AG10803 (cell line): ENCODE data around the gene ZNF438.
"Not testable (repeated sequence)": the region's sequence is repeated elsewhere in the genome, so short reads cannot be mapped to it uniquely, and the experiment has no call there.

Source experiments
- DNase-seq: peaks from one replicate; pipeline ENCODE4 v3.0.0; 2010; ENCODE audit warnings: low read depth
- H3K4me3 ChIP-seq: 2 replicates; pipeline ENCODE4 v1.5.1; 2011; ENCODE audit warnings: mild to moderate bottlenecking, low read length, control low read depth
- TF ChIP-seq, protein P1 (sequence below): conservative IDR thresholded peaks from 2 replicates; pipeline ENCODE4 v1.5.1; 2011; ENCODE audit warnings: mild to moderate bottlenecking, low read length, control low read depth, inconsistent platforms

Gene ZNF438

DNA sequence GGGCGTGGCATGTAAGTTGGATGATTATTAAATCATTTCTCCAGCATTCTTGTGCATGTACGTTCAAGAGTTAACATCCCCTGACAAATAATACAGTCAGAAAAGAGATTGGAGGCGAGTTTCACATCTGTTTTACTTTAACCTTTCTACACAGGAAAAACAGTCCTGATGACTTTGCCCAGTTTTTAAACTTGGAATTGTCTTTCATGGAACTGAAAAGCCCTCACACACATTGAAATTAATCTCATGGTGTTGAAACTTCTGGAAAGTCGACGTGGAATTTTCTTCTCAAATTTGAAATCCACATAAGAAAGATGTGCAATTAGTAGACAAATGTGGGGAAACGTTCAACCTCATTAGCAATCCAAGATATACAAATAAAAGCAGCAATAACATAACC lies 31.2 kb upstream of the ZNF438 start:
- DNase-seq: peak; percentile 68
- H3K4me3 ChIP-seq: no peak overlapping the region
- TF ChIP-seq, protein P1, sequence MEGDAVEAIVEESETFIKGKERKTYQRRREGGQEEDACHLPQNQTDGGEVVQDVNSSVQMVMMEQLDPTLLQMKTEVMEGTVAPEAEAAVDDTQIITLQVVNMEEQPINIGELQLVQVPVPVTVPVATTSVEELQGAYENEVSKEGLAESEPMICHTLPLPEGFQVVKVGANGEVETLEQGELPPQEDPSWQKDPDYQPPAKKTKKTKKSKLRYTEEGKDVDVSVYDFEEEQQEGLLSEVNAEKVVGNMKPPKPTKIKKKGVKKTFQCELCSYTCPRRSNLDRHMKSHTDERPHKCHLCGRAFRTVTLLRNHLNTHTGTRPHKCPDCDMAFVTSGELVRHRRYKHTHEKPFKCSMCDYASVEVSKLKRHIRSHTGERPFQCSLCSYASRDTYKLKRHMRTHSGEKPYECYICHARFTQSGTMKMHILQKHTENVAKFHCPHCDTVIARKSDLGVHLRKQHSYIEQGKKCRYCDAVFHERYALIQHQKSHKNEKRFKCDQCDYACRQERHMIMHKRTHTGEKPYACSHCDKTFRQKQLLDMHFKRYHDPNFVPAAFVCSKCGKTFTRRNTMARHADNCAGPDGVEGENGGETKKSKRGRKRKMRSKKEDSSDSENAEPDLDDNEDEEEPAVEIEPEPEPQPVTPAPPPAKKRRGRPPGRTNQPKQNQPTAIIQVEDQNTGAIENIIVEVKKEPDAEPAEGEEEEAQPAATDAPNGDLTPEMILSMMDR: no peak

DNA sequence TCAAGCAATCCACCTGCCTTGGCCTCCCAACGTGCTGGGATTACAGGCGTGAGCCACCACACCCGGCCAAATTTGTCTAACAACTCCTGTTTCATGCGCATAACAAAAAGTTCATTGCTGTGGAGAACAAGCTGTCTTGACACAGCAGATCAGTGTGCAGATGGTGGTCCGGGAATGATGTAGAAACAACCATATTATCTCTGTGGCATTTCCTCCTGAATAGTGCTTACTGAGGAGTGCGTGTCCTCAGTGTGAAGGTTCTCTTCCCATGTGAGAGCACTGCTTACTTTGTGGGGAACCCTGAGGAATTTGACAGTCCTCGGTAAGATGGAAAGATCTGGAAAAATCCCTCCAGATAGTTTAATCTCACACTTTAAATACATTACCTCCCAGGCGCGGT lies 30.3 kb upstream of the ZNF438 start:
- TF ChIP-seq, protein P1: no peak
- no peak overlapping the region for H3K4me3 ChIP-seq
- DNase-seq: no peak

DNA sequence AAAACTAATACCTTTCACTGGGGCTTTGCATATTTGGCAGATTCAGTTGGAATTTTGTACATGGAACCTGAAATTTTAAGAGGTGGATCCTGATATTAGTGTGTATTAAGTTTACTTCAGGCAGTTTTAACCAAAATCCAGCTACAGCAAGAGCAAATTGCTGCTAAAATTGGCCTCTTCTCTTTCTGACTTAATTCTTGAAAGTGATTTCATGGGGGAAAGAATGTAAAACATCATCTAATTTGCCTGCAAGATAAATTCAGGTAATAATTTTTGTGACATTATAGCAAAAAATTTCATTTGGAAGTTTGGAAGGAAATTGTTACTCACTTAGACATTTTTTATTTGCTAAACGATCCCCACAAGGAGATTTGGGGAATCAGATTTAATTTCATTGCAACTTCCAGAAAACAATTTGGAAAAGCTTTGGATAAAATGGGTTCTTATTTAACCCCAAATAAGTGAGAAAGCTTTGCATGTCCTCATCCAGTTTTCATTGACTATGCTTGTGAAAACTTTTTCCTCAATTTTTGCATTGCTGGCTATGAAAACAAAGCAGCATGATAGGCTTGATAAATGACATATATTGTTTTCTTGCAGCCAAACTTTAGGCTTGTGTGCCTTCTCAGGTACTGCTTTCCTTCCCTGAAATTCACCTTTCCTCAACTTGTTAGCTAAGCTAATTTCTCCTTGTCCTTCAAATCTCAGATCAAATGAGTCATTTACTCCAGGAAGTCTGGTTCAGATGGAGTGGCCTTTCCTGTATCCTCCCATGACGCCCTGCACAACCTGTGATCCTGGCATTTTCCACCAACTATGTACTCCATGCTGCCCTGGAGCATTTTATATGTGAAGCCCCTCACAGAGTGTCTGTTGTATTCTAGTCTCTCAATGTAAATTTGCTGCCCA lies 27.4 kb upstream of the ZNF438 start:
- no peak overlapping the region for H3K4me3 ChIP-seq
- DNase-seq: no peak
- TF ChIP-seq, protein P1: no peak

DNA sequence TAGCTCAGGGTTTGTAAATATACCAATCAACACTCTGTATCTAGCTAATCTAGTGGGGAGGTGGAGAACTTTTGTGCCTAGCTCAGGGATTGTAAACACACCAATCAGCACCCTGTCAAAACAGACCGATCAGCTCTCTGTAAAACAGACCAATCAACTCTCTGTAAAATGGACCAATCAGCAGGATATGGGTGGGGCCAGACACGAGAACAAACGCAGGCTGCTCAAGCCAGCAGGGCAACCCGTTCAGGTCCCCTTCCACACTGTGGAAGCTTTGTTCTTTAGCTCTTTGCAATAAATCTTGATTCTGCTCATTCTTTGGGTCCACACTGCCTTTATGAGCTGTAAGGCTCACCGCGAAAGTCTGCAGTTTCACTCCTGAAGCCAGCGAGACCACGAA lies 25.0 kb upstream of the ZNF438 start:
- DNase-seq, H3K4me3 ChIP-seq: not testable (repeated sequence)

DNA sequence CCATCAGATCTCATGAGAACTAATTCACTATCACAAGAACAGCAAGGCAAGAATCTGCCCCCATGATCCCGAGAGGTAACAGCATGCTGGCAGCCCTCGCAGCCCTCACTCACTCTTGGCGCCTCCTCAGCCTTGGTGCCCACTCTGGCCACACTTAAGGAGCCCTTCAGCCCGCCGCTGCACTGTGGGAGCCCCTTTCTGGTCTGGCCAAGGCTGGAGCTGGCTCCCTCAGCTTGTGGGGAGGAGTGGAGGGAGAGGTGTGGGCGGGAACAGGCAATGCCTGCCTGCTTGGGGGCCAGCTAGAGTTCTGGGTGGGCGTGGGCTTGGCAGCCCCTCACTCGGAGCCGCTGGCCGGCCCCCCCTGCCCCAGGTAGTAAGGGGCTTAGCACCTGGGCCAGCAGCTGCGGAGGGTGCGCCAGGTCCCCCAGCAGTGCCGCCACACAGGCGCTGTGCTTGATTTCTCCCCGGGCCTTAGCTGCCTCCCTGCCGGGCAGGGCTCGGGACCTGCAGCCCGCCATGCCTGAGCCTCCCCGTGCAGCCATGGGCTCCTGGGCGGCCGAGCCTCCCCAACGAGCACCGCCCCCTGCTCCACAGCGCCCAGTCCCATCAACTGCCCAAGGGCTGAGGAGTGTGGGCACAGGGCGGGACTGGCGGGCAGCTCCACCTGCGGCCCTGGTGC lies 24.0 kb upstream of the ZNF438 start:
- no peak overlapping the region for H3K4me3 ChIP-seq
- TF ChIP-seq, protein P1: no peak
- DNase-seq: no peak

DNA sequence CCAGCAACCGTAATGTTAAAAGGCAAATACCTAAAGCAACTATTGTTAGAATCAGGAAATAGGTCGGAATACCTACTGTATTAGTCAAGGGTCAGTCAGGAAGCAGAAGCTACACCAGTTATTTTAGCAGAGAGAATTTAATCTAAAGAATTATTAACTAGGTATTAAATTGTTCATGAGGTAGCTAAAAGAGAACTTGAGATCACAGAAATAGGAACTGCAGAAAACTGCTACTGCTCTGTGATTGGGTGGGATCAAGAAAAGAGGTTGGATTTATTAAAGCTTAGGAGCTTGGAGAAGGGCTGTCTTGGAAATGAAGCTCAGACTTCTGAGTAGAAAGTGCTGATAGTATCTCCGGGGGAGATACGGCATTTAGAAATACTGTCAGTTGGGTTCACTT lies 20.0 kb upstream of the ZNF438 start:
- TF ChIP-seq, protein P1: no peak
- no peak overlapping the region for H3K4me3 ChIP-seq
- DNase-seq: no peak

DNA sequence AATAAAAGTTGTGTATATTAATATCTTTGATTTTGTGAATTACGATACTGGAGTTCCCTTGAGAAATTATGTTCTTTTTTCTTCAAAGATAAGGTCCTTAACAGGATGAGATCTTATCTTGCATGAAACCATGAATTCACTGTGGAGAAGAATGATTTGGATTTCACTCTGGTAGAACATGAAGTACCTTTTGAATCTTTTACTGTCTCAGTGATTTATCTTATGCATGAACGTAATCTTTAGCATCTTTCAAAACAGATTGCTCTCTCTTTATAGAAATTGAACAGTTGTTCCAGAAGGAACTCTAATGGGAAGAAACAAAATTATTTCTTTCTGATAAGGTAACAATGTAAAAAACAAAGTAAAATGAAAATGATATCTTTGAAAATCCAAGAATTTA lies 11.0 kb upstream of the ZNF438 start:
- no peak for DNase-seq
- TF ChIP-seq, protein P1: no peak
- no peak overlapping the region for H3K4me3 ChIP-seq
